DMS53 treated with DMSO at 0.1 percent for 48 hours (cell line): Measurements from ENCODE around the gene RBM33.
"Not testable (repeated sequence)": the region's sequence is repeated elsewhere in the genome, so short reads cannot be mapped to it uniquely, and the experiment has no call there.

Experiments
- DNase-seq: peaks from one replicate; lab custom pipeline; 2025; ENCODE audit not compliant: unreplicated experiment; lab: John Stamatoyannopoulos, UW

The RBM33 gene

GRCh38 chr7:155662343-155663043, 18.0 kb downstream of the RBM33 start:
- no peak for DNase-seq

GRCh38 chr7:155663937-155664336, 19.5 kb downstream of the RBM33 start:
- DNase-seq: no peak

- DNase-seq: no peak
These were observed 20.9 kb downstream of the RBM33 start for GRCh38 chr7:155665079-155665956.

DNA sequence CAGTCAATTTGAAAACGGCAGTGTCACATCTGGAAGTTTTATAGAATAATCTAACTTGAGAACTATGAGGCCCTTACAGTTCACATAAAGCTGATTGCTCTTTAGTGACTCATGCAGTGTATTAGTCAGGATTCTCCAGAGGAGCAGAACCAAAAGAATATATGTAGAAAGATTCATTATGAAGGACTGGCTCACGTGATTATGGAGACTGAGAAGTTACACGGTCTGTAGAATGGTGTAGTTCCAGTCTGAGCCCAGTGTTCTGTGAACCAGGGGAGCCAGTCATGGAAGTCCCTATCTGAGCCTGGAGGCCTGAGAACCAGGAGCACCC, 21.5 kb downstream of the RBM33 start:
- DNase-seq: no peak

GRCh38 chr7:155667241-155667829, 22.9 kb downstream of the RBM33 start:
- DNase-seq: no peak

DNA sequence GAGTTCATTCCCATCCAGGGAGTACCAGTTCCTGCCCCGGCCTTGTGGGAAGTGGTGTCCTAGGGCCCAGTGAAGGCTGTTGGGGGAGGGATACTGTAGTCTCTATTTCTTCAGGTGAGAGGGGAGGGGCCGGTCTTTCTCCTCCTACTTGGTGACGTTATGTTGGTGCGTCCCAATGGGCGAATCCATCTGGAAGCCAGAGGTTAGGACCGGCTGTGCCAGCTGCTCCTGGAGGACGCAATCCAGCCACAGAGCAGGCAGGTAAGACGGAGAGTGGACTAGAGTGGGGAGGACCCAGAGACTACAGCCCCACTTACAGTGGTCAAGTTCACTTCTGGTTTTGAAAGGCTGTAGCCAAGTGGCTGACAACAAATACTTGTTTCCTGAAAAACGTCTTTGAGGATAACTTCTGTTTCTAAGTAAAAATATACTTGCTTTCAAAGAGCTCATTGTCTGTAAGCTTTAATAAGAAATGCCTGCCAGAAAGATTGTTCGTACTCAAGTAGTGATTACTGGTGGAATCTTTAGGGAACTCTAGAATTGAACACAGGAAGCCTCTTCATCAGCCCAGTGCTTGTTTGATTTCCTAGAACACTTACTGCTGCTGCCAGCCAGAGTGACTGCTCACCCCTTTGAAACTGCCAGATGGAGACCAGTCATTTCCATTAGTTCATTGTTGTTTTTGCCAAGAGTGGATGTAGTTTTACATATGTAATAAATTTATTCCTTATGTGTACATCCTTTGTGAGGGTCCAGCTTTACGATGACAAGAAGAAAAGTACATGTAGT, 25.4 kb downstream of the RBM33 start:
- no peak for DNase-seq

GRCh38 chr7:155670521-155670920, 26.1 kb downstream of the RBM33 start:
- no peak for DNase-seq

DNA sequence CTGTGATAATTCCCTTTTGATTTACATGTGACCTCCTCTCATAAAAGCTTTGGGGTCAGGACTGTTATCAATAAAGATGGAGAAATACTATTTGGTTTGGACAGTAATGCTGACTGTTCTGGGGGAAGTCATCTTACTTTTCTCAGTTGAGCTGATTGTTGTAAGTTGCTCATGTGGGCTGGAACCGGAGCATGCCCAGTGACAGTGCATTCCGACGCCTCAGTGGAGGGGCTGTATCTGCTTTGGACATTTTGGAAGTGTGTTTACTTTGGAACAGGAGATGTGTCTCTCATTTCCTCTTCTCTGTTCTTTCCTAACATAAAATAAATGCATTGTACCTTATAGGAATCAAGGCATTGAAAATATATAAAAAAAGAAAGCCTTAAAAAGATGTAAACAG, 30.1 kb downstream of the RBM33 start:
- DNase-seq: no peak

DNA sequence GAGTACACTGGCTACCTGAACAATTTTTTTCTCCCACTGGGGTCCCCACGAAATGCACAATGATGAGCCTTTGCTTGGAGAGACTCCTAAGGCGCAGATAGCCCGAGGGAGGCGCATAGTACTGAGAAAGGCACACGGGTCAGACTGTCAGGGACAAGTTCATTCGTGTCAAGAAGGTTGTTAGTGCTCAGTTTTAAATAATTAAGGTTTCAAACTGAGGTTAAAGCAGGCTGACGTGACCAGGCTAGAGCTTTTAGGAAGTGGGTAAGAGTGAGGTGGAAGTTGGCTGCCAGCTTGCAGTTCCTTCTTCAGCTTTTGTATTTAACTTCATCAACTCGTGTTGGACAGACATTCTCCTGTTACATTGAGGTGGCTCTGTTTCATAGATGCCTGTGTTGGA, 31.6 kb downstream of the RBM33 start:
- DNase-seq: no peak

DNA sequence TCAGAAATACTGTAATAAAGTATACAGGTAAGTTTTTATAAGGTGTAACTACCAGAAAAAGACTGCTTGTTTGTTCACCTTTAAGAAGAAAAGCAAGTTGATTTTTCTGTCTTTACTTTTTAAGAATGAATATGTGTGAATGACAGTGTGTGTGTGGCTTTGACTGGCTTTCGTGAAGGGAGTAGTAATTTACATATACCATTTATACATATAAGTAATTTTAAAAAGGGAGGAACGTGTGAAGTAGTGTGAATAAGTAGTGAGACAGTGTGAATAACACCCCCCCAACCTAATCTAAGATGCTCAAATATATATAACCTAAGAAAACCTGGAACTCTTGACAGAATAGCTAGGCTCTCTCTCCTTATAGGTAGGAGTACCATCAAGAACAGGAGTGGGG, 33.2 kb downstream of the RBM33 start:
- no peak for DNase-seq

DNA sequence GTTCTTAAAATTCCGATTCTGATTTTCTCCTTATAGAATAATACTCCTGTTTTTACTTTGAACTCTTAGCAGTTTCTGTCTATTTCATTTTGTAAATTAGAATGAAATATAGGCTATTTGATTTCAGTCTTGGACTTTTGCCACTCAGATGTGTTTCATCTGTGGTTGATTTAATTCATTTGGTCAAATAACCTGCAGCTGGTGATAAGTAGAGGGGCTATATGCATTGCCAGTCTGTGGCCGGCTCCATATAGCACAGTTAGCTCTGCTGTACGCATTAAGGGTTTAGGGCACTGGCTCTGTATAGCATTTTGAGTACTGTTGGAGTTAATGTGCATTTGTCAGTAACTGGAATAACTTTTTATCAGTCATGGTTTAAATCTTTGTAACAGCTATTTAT, 35.7 kb downstream of the RBM33 start:
- no peak for DNase-seq

DNA sequence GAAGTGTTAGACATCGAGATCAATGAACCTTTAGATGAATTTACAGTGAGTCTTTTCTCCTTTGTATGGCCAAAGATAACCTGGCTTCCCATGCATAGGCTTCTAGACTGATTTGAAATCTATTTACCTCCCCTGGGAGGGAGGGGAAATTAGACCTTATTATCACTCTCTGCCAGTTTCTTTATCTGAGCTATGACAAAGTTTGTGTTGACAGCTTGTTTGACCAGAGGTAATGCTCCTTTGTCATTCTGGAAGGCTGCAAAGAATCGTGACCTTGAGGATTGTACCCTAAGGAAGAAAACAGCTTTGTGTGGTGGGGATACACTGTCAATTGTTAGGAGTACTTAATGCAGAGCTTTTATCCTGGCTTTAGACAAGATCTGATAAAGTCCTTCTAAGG, 36.4 kb downstream of the RBM33 start:
- DNase-seq: no peak

DNA sequence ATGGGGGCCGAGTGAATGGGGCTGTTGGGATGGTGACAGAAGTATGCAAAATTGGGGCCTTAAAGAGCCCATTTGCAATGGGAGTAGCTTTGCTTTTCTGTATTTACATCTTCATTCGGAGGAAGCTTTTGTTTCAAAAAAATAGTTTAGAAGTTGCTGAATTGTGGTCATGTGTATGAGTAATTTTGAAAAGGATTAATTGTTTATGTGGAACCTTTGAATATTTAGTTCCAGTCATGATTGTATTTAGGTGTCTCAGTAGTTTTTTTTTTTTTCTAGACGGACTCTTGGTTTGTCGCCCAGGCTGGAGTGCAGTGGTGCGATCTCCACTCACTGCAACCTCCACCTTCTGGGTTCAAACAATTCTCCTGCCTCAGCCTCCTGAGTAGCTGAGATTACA, 37.2 kb downstream of the RBM33 start:
- DNase-seq: no peak

DNA sequence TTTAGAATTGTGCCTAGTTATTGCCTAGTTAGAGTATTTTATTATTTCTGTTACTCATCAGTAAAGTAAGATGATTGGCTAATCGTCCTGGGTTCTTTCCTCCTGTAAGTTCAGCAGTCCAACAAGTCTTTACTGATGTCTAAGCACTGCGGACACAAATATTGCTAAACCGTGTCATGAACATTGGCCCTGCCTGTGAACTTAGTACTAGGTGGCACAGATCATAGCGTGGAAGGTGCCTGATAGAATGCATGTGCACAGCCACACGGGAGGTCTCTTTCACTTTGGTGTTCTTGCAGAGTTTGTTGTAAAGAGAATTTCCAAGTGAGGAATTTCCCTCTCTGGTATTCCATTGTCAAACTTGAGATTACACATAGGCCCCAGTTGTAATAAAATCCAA, 38.0 kb downstream of the RBM33 start:
- no peak for DNase-seq

- DNase-seq: no peak
These were observed 38.6 kb downstream of the RBM33 start for GRCh38 chr7:155683098-155683497.

GRCh38 chr7:155683714-155684113, 39.3 kb downstream of the RBM33 start:
- DNase-seq: no peak

- DNase-seq: no peak
These were observed 40.1 kb downstream of the RBM33 start for GRCh38 chr7:155684543-155684942.

DNA sequence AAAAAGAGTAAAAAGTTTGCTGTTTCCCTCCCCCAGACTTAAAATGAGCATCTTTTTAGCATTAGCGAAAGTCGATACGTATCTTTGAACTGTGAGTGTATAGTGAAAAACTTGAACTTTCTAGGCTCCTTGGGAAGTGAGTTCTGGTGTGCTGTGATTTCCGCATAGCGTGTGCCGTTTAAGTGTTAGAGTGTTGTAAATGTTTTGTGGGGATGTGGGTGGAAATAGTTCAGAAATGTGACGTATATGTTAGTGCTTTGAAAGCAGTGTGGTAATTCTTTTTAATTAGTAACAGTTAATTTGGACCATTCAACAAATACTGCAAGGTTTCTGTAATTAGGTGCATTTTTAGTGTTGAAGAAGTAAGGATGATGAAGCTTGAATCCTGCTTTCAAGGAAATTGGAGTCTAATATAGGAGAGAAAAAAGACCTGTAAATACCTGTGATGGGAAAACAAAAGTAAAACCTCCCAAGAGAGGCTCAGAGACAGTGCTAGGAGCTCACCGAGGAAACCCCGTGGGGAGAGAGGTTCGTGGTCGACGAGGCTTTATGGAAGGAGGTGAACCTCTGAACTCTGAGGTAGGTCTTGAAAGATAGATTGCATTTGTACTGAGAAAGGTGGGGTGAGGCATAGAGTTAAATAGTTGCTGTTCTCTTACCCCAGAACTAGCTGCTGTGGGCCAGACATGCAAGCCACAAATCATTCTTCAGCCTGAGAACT, 40.8 kb downstream of the RBM33 start:
- no peak for DNase-seq

GRCh38 chr7:155685791-155686160, 41.3 kb downstream of the RBM33 start:
- no peak for DNase-seq

GRCh38 chr7:155686620-155687324, 42.3 kb downstream of the RBM33 start:
- not testable (repeated sequence) for DNase-seq
